HG02884 (cell line): Measurements from ENCODE around the gene ZBED1.
A peak's percentile ranks its signal among the peaks of the same experiment; 100 is the strongest.
"Not testable (repeated sequence)": the region's sequence is repeated elsewhere in the genome, so short reads cannot be mapped to it uniquely, and the experiment has no call there.

Experiments used
- ATAC-seq: cut with Tn5 transposase; IDR thresholded peaks from one replicate; pipeline ENCODE4 v1.9.1; 2021; ENCODE audit warnings: mild to moderate bottlenecking, moderate library complexity; ENCODE audit not compliant: unreplicated experiment

ZBED1 gene

DNA sequence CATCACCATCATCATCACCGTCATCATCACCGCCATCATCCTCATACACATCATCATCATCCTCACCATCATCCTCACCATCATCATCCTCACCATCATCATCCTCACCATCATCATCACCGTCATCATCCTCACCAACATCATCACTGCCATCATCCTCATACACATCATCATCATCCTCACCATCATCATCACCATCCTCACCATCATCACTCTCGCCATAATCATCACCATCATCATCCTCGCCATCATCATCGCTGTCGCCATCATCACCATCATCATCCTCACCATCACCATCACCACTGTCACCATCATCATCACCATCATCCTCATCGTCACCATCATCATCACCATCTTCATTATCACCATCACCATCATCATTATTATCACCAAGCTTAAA, 19.8 kb upstream of the ZBED1 start:
- no peak for ATAC-seq

DNA sequence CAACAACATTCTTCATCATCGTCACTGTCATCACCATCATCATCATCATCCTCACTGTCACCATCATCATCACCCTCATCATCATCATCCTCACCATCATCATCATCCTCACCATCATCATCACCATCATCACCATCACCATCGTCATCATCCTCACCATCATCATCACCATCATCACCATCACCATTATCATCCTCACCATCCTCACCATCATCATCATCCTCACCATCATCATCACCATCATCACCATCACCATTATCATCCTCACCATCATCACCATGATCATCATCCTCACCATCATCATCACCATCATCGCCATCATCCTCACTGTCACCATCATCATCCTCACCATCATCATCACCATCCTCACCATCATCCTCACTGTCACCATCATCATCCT, 18.9 kb upstream of the ZBED1 start:
- ATAC-seq: not testable (repeated sequence)

DNA sequence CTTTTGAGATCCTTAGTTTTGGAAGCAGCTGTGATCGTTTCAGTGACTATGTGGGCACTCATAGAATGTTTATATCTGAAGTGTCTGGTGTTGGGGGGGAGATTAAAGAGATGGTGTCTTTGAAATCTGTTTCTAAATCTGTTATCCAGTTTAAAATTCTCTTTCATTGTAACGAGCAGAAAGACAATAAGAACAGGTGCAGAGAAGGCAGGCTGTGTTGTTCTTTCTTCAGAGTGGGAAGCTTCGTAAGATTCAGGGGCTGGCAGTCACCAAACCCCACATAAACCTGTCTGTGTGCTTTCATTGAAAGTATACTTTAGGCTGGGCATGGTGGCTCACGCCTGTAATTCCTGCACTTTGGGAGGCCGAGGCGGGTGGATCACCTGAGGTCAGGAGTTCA, 16.3 kb upstream of the ZBED1 start:
- ATAC-seq: no peak

DNA sequence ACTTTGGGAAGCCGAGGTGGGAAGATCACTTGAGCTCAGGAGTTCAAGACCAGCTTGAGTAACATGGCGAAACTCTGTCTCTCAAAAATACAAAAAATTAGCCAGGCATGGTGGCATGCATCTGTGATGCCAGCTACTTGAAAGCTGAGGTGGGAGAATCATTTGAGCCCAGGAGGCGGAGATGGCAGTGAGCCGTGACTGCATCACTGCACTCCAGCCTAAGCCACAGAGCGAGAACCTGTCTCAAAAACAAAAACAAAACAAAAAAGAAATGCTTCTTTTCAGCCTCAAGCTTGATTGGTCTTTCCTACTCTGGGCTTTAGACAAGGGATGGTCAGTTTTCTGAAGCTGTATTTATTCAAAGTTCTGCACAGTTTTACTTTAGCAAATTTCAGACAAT, 15.8 kb upstream of the ZBED1 start:
- ATAC-seq: no peak

DNA sequence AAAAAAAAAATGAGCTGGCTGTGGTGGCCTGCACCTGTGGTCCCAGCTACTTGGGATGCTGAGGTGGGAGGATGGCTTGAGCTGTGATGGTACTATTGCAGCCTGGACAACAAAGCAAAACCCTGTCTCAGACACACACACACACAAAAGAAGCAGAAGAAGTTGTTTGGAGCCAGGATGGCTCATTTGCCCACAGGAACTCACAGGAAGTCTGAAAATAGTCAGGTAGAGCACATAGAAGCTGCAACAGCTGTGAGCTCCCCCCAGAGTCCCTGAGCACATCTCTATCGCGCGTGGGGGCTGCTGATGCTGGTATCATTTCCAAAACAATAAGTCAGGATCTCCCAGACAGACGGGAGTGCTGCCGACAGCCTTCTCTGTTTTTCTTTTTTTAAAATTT, 13.4 kb upstream of the ZBED1 start:
- no peak for ATAC-seq

DNA sequence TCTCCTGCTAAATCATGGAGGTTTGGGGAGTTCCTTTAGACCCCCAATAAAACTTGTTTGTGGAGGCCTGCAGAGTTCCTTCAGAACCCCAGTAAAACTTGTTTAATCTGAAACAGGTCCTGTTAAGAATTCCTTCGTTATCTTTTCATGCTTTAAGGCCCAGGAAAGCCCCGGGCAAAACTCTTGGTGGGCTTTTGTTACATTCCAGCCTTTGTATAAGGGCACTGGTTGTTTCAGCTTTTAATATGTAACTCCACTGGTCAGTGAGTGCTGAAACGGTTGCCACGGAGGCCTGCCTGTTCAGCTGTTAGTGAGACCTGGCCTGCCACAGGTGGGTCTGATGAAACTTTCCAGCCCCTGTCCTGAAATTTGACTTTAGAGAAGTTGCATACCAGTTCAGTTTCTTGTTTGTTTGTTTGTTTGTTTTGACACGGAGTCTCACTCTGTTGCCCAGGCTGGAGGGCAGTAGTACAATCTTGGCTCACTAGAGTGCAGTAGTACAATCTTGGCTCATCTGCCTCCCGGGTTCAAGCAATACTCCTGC, 12.4 kb upstream of the ZBED1 start:
- ATAC-seq: no peak

DNA sequence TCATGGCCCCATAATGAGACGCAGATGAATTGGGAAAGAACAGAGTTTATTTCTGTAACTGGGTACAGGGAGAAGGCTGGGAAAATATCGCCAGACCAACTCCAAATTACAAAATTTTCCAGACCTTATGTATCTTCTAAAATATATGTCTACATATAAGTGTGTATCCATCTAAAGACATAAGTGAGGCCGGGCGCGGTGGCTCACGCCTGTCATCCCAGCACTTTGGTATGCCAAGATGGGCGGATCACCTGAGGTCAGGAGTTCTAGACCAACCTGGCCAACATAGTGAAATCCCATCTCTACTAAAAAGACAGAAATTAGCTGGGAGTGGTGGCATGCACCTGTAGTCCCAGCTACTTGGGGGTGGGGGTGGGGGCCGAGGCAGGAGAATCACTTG, 11.7 kb upstream of the ZBED1 start:
- ATAC-seq: no peak

DNA sequence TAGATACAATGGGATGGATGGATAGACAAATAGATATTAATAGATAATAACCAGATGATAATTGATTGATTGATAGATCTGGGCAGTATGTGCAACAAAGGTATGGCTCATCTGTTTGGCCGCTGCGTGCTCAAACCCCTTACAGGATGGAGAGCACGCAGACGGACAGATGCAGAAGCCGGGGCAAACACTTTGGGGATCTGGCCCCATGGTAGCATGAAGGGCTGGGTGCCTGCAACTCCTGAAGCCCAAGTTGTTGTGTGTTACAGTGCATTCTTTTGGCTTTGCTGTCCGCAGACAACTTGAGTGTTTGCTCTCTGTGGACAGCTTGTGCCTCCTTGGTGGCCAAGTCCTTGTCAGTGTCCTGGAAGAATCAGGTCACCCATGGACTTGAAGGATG, 10.6 kb upstream of the ZBED1 start:
- no peak for ATAC-seq

DNA sequence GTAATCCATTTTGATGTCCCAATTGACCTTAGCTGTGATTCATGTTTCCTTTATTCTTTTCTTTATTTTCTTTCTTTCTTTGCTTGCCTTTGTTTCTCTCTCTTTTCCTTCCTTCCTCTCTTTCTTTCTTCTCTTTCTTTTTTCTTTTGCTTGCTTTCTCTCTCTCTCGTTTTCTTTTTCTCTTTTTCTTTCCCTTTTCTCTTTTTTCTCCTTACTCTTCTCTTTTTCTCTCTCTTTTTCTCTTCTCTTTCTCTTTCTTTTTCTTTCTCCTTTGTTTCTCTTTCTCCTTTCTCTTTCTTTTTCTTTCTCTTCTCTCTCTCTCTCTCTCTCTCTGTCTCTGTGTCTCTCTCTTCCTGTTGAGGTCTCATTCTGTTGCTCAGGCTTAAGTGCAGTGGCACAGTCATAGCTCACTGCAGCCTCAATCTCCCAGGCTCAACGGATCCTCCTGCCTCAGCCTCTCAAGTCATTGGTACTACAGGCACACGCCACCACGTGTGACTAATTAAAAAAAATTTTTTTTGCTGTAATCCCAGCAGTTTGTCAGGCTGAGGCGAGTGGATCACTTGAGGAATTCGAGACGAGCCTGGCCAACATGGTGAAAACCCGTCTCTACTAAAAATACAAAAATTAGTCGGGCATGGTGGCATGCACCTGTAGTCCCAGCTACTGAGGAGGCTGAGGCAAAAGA, 8.0 kb upstream of the ZBED1 start:
- ATAC-seq: no peak

DNA sequence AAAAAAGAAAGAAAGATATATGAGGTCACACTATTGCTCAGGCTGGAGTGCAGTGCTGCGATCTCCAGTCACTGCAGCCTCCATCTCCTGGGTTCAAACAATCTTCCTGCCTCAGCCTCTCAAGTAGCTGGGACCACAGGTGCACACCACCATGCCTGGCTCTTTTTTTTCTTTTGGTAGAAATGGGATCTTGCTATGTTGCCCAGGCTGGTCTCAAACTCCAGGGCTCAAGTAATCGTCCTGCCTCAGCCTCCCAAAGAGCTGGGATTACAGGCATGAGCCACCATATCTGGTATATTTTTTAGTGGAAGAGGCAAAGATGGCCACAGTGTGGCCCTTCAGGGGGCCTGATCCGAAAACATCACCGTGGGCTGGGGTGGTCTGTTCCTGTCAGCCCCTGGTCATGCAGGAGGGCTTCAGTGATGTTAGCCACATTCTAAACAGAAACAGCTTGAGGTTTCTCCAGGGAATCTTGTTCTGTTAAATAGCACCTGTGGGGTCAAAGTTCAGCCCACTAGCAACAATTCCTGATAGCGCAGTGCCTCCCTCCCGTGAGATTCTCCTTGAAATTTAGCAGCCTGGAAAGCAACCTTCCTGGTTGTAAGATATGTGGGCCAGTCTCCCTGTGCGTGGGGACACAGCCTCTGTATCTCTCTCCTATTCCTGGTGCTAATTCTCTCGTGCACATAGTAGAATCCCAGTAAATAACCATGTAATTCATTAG, 7.3 kb upstream of the ZBED1 start:
- no peak for ATAC-seq

DNA sequence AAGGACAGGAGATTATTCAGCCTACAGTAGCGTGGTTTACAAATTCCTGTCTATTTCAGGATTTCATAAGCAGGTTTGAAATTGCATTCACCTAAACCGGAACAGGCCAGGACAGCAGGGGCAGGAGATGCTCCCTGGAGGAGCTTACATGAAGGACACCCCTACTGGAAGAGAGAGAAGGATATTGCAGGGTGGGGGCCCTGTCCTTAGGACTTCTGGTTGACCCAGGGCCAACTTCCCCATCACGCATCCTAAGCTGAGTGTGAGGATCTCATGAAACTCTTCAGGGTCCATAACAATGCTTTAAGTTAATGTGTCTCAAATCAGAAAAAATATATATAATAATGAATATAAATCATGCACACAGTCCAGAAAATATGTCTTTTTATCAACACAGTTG, 6.4 kb upstream of the ZBED1 start:
- no peak for ATAC-seq

DNA sequence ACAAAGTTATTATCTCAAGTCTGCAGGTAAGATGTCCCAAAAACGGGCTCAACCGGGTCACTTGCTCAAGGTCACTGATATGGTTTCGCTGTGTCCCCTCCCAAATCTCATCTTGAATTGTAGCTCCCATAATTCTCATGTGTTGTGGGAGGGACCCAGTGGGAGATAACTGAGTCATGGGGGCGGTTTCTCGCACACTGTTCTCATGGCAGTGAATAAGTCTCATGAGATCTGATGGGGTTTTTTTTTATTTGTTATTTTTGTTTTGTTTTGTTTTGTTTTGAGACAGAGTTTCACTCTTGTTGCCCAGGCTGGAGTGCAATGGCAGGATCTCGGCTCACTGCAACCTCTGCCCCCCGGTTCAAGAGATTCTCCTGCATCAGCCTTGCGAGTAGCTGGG, 4.6 kb upstream of the ZBED1 start:
- not testable (repeated sequence) for ATAC-seq

DNA sequence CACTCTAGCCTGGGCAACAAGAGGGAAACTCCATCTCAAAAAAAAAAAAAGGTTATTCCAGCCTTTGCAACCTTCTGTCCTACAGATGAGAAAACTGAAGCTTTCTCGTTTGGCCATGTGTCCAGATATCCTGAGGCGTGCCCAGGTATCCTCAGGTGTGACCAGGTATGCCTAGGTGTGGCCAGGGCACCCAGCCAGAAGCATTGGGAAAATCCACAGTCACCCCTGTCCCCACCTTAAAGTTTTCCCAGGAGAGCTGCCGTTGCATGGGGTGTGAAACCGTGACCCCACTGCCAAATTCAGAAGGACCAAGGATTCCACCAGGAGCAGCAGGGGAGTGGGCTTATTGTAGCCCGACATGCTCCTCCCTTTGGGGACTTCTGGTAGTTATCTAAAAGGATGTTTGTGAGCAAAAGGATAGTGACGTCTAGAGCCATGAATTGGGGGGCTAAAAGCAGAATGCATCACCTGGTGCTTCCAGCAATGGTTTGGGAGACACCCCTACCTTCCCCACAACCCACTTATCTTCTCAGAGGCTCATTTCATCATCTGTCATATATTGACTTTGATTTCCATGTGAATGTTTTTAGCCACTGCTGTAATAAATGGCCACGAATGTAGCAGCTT, 4.0 kb upstream of the ZBED1 start:
- ATAC-seq: no peak

DNA sequence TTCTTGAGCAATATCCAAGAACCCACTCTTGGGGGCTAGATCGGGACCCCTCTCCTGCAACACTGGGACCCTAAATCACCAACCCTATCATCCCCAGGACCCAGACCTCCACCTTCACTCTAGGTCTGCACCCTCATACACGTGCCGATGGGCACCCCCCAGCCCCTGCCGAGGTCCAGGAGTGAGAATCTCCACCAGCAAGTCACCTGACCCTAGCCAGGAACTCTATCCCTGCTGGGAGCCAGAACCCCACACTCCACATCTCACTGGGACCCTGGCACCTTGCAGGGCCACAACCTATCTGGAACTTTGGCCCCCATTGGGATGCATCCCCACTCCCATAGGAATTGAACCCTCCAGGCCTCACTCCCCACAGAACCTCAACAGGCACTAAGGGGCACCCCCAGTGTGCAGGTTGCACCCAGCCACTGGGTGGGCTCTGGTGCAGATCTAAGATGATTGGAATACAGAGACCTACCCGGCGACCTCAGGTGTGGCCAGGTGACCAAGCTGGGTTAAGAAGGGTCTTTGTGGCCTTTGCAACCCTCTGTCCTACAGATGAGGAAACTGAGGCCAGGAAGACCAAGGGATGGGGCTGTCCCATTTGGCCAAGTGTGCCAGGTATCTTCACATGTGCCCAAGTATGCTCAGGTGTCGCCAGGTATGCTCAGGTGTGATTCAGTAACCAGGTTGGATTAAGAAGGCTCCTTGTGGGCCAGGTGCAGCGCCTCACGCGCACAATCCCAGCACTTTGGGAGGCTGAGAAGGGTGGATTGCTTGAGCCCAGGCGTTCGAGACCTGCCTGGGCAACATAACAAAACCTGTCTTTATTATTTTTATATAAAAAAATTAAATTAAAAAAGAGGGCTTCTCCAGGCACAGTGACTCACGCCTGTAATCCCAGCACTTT, 3.1 kb upstream of the ZBED1 start:
- no peak for ATAC-seq

DNA sequence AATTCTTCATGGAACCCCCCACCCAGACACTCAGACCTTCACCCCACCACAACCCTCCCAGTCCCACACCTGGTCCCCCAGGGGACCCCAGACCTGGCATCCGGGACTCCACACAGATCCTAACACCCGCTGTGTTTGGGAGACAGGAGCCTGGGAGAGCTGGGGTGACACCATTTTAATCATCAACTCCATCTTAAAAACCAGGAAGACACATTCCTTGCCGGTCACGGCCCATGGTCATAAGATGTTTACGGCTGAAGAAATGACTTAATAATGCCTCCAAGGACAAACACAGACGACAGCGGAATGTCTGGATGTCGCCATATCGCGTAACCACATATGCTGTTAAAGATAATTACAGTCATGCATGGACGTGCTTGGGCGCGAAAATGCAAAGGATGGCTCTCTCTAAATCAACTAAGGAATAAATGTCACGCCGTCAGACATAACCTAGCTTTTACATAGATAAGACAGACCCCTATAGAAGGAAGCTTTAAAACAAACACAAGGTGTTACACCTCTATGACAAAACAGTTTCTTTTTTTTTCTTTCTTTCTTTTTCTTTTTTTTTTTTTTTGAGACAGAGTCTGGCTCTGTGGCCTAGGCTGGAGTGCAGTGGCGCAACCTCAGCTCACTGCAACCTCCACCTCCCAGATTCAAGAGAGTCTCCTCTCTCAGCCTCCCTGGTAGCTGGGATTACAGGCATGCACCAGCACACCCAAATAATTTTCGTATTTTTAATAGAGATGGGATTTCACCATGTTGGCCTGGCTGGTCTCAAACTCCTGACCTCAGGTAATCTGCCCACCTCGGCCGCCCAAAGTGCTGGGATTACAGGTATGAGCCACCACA, 2.1 kb upstream of the ZBED1 start:
- no peak for ATAC-seq

DNA sequence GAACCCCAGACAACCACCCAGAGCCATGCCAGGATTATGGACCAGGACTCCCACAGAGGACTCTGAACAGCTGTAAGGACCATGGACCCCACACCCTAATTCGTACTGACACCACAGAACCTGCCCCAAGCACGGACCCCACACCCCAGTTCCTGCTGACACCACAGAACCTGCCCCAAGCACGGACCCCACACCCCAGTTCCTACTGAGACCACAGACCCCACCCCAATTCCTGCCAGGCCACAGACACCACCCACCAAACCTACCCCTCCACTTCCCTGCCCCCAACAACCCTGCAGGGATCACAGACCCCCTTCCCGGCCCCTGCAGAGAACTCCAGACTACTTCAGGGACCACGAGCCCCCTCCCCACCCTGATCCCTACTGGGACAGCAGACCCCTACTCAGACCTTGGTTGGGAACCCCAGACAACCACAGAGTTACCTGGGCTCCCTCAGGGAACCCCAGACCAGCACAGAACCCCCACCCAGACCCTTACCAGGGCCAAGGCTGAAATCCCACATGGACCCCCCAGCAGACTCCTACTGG, 1.4 kb upstream of the ZBED1 start:
- ATAC-seq: no peak

DNA sequence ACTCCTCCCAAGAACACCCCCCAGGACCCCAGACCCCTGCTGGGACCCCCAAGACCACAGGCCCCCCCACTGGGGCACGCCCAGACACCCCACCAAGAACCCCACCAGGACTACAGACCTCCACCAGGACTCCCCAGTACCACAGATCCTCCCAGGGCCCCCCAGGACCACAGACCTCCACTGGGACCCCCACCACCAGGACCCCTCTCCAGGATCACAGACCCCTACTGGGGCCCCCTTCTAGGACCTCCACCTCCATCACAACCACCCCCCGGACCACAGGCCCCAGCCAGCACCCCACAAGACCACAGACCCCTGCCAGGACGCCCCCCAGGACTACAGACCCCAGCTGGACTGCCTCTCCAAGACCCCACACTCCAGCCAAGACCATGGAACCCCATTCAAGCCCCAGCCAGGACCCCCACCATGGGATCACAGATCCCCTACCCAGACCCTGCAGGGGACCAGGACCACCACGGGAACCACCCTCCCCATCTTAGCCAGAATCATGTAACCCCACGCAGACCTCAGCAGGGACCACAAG, 855 bp upstream of the ZBED1 start:
- ATAC-seq: no peak

DNA sequence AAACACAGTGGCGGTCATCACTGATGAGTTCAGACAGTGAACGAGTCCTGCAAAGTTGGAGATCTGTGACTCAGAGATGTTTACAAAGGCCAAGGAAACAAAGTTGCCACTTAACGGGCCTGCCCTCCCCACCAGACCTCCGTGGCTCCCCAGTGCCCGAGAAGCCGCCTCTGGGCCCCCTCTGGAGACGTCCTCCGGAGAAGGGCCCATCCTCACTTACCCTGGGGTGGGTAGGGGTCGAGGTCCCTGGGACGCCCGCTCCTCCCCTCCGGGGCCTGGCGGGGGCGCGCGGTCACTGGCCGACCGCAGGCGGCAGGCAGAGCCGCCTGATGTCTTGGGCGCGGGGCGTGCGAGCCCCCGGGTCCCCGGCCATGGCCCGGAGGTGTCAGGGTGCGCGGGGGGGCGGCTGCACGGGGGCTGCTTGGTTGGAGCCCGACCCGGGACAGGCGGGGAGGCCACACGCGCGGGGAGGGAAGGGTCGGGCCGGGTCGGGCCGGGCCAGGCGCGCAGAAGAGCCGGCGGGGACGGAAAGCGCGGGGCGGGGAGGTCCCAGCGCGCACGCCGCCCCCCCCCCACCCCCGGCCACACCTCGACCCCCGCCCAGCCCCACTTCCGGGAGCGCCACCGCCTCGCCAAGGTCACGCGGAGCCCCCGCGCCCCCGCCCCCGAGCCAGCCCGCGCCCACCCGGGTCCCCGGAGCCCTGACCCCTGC, 529 bp downstream of the ZBED1 start:
- peak; percentile 36 for ATAC-seq

DNA sequence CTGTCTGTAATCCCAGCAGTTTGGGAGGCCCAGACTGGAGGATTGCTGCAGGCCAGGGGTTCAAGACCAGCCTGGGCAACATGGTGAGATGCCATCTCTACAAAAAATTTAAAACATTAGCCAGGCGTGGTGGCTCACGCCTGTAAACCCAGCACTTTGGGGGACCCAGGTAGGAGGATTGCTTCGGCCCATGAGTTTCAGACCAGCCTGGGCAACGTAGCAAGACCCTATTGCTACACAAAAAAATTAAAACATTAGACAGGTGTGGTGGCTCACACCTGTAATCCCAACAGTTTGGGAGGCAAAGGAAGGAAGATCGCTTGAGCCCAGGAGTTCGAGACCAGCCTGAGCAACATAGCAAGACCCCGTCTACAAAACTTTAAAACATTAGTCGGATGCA, 1.3 kb downstream of the ZBED1 start:
- ATAC-seq: no peak
